Stimulated activated CD4-positive, alpha-beta T cell treated with anti-CD3 and anti-CD28 coated beads, Interleukin-12 subunit alpha, Interleukin-12 subunit beta, amount 100 ng/mL, for 4 hours (primary cell): ENCODE results near the gene MTMR1.
A peak's percentile ranks its signal among the peaks of the same experiment; 100 is the strongest.

Experiments used
- DNase-seq: peaks from one replicate; pipeline ENCODE4 v3.0.0-alpha.2; 2020

MTMR1 gene

GRCh38 chrX:150697641-150698040 is 4.4 kb downstream of the MTMR1 start:
- no peak for DNase-seq

GRCh38 chrX:150698981-150699380 is 5.8 kb downstream of the MTMR1 start:
- no peak for DNase-seq

- DNase-seq, result no peak
These were observed 6.9 kb downstream of the MTMR1 start for GRCh38 chrX:150700107-150700506.

- DNase-seq, result no peak
These were observed 8.2 kb downstream of the MTMR1 start for GRCh38 chrX:150701377-150701776.

DNA sequence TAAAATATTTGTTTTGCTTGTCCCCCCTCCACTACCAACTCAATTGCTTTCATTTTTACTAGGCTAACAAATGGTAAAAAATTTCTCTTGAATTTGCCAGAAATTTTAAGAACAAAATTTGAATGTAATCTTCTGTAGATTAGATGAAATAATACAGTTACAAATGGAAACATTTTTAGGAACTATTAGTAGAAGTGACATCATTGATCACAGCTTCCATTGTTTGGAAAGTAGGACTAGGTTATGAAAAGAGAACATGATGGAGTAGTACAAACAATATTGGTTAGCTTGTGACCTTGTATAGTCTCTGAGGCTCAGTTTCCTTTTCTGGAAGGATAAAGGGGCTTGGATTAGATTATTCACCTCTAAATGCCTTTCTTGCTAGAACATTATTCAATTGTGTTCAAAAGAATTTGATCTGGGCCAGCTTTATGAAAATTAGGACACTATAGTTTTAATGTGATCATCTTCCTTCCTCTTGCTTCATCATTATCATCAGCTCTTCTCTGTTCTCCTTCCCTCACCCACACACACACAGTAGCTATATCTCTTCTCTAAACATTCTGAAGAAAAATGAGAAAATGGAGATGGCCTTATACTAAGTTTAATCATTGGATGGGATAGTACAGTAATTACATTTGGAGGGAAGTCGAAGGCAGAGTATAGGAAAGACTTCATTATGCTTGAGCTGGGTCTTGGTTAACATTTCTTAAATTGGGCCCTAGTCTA is 9.9 kb downstream of the MTMR1 start:
- DNase-seq, result no peak

GRCh38 chrX:150703695-150703974 is 10.4 kb downstream of the MTMR1 start:
- DNase-seq, result no peak

DNA sequence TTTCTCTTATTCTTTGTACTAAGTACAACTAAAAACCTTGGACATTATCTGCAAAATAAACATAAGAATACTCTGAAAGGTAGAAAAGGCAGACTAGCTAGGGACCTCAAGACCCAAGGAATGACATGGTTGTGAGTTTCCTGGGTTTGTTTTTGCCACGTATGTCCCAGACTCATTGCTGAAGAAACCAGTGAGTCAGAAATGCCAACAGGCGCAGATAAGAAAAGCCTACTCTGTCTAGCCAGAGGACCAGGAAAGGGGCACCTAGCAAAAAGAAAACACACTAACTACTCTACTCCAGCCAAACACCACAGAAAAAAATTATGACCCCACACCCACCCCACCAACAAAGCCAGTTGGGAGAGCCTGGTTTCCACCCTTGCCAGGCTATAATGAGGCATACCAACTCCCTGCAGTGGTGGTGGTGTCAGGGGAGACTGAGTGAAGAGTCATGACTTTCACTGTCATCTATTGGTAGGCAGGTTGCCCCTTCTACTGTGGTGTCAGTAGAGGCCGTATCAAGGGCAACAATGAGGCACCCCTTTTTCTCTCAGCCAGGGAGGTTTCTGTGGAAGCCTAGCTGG is 10.9 kb downstream of the MTMR1 start:
- DNase-seq, result no peak

GRCh38 chrX:150712619-150713018 is 19.4 kb downstream of the MTMR1 start:
- no peak for DNase-seq

DNA sequence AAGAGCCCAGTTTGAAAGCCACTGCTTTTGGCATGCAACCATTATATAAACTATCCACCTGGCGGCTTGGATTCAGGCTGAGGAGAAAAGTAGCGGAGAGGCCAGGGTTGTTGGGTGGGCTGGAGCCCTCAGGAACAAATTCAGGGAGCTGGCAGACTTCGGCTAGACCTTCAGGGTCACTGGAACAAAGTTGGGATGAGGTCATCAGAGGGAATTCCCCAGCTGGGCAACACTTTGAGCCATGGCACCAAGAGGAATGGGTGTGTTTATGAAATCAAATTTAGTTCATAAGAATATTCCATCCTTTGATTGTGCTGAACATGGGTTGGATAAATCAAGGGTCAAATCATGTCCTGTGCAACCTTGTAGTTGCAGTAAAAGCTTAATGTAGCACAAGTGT is 22.0 kb downstream of the MTMR1 start:
- DNase-seq, result no peak

DNA sequence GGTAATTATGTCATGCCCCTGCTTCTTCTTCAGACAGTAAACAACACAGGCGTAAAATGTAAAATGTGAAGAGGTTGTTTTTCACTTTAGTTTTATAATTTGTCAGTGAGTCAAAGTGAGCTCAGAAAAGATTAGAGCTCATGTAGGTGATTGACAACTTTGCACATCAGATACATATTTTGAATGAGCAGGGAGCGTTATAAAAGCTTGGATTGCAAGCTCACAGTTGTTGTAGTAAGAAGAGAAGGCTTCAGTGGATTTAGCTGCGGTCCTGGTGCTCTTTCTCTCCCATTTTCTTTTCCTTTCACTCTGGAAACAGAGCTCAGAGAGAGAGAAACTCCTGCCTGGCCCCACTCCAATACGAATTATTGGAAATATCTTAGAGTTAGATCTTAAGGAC is 26.4 kb downstream of the MTMR1 start:
- DNase-seq, result no peak

- no peak for DNase-seq
These were observed 36.8 kb downstream of the MTMR1 start for GRCh38 chrX:150729956-150730355.

GRCh38 chrX:150730719-150731118 is 37.5 kb downstream of the MTMR1 start:
- DNase-seq, result no peak

- DNase-seq, result peak; percentile 23
These were observed 38.6 kb downstream of the MTMR1 start for GRCh38 chrX:150731795-150732194.

DNA sequence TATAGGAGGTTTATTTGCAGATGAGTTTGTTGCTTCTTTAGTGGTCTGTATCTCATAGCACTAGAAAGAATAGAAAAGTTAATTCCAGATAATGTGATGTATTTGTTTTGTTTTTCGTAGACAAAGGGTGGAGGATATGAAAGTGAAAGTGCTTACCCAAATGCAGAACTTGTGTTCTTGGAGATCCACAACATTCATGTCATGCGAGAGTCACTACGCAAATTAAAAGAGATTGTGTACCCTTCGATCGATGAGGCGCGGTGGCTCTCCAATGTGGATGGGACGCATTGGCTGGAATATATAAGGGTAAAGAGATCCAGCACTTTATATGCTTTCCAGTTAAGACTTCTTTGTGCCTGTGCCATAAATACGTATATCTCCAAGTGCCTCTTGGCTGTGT is 43.3 kb downstream of the MTMR1 start:
- DNase-seq, result no peak

GRCh38 chrX:150752124-150752523 is 58.9 kb downstream of the MTMR1 start:
- DNase-seq, result no peak

- no peak for DNase-seq
These were observed 60.2 kb downstream of the MTMR1 start for GRCh38 chrX:150753357-150753756.

- DNase-seq, result no peak
These were observed 60.8 kb downstream of the MTMR1 start for GRCh38 chrX:150753968-150754367.

- no peak for DNase-seq
These were observed 64.2 kb downstream of the MTMR1 start for GRCh38 chrX:150757371-150757770.

- DNase-seq, result no peak
These were observed 66.6 kb downstream of the MTMR1 start for GRCh38 chrX:150759568-150760416.

- no peak for DNase-seq
These were observed 68.1 kb downstream of the MTMR1 start for GRCh38 chrX:150761176-150761818.

- no peak for DNase-seq
These were observed 68.6 kb downstream of the MTMR1 start for GRCh38 chrX:150761819-150762216.

- no peak for DNase-seq
These were observed 69.3 kb downstream of the MTMR1 start for GRCh38 chrX:150762258-150763165.
